Measurements from ENCODE around the gene UBTF.

The UBTF gene

GRCh38 chr17:44198721-44199552, 20.5 kb downstream of the UBTF start:
- DNase-seq (ENCODE audit: low read depth in 2 of 2), result no peak

GRCh38 chr17:44197980-44198720, 21.3 kb downstream of the UBTF start:
- no peak for DNase-seq (ENCODE audit: low read depth in 2 of 2)

GRCh38 chr17:44197107-44197506, 22.4 kb downstream of the UBTF start:
- no peak for DNase-seq (ENCODE audit: low read depth in 2 of 2)

GRCh38 chr17:44193326-44194084, 26.0 kb downstream of the UBTF start:
- DNase-seq (ENCODE audit: low read depth in 2 of 2), result no peak

GRCh38 chr17:44192750-44193149, 26.7 kb downstream of the UBTF start:
- no peak for DNase-seq (ENCODE audit: low read depth in 2 of 2)

GRCh38 chr17:44191941-44192496, 27.5 kb downstream of the UBTF start:
- no peak for DNase-seq (ENCODE audit: low read depth in 2 of 2)

- no peak for DNase-seq (ENCODE audit: low read depth in 2 of 2)
These were observed 28.1 kb downstream of the UBTF start for GRCh38 chr17:44191369-44191768.

GRCh38 chr17:44190481-44190880, 29.0 kb downstream of the UBTF start:
- no peak for DNase-seq (ENCODE audit: low read depth in 2 of 2)

- DNase-seq (ENCODE audit: low read depth in 2 of 2), result no peak
These were observed 30.7 kb downstream of the UBTF start for GRCh38 chr17:44188576-44189403.

- peak in 1 of 2 donors; percentile 71 for DNase-seq (ENCODE audit: low read depth in 2 of 2)
These were observed 32.2 kb downstream of the UBTF start for GRCh38 chr17:44187131-44187899.

- DNase-seq (ENCODE audit: low read depth in 2 of 2), result peak; percentile 100
These were observed 33.0 kb downstream of the UBTF start, which contains the start of gene TMUB2 for GRCh38 chr17:44186307-44187130. Gene TMUB2 (plus strand): TSS chr17:44186972. CDS start chr17:44187709, 737 bp downstream.

- no peak for DNase-seq (ENCODE audit: low read depth in 2 of 2)
These were observed 35.2 kb downstream of the UBTF start for GRCh38 chr17:44184212-44184810.

- DNase-seq (ENCODE audit: low read depth in 2 of 2), result no peak
These were observed 36.5 kb downstream of the UBTF start for GRCh38 chr17:44183024-44183423.

GRCh38 chr17:44178133-44178532, 41.3 kb downstream of the UBTF start:
- DNase-seq (ENCODE audit: low read depth in 2 of 2), result no peak

GRCh38 chr17:44177640-44178039, 41.8 kb downstream of the UBTF start:
- DNase-seq (ENCODE audit: low read depth in 2 of 2), result no peak

- DNase-seq (ENCODE audit: low read depth in 2 of 2), result no peak
These were observed 42.6 kb downstream of the UBTF start for GRCh38 chr17:44176671-44177501.

- no peak for DNase-seq (ENCODE audit: low read depth in 2 of 2)
These were observed 43.2 kb downstream of the UBTF start for GRCh38 chr17:44176257-44176656.

GRCh38 chr17:44174427-44174826, 45.0 kb downstream of the UBTF start:
- no peak for DNase-seq (ENCODE audit: low read depth in 2 of 2)

Measured in activated CD4-positive, alpha-beta T cell treated with anti-CD3 and anti-CD28 coated beads for 24 hours (primary cell).